Breast epithelium (tissue), 4 donors: ENCODE measurements around the gene THY1. TPM values are rescaled to one million over a fixed set of nuclear protein-coding genes. Genes with fewer than 3 reads are reported as not detected.
A peak's percentile ranks its signal among the peaks of the same experiment; 100 is the strongest.
"Not testable (repeated sequence)": the region's sequence is repeated elsewhere in the genome, so short reads cannot be mapped to it uniquely, and the experiment has no call there.

Experiments used
- DNase-seq, 2 donors: peaks; one replicate each; pipeline ENCODE4 v3.0.0-alpha.2; 2019; ENCODE audit warnings: low spot score in 2 of 2
- H3K27ac ChIP-seq, 2 donors: fragments of 200-600 bp; sonication (generic) in 1 of 2; one replicate each; pipeline ENCODE4 v1.5.1; 2016 to 2019; ENCODE audit warnings: mild to moderate bottlenecking in 1 of 2
- H3K27me3 ChIP-seq, 2 donors: fragments of 200-600 bp; sonication (generic) in 1 of 2; one replicate each; pipeline versions ENCODE4 v1.5.1 to v1.6.0; 2017 to 2019; ENCODE audit warnings: control low read depth in 1 of 2, mild to moderate bottlenecking in 1 of 2
- H3K36me3 ChIP-seq: fragments of 200-600 bp; one replicate; pipeline ENCODE4 v1.5.1; 2019
- H3K4me1 ChIP-seq, 2 donors: fragments of 200-600 bp; sonication (generic); one replicate each; pipeline ENCODE4 v1.5.1; 2016 to 2019; ENCODE audit warnings: control low read depth in 1 of 2
- H3K4me3 ChIP-seq, 3 donors: fragments of 200-600 bp; sonication (generic); 1 replicate in 2 of 3; 2 replicates in 1 of 3; pipeline ENCODE4 v1.5.1; 2016 to 2019; ENCODE audit warnings: mild to moderate bottlenecking in 3 of 3, moderate library complexity in 2 of 3
- H3K9me3 ChIP-seq, 2 donors: fragments of 200-600 bp; sonication (generic) in 1 of 2; one replicate each; pipeline ENCODE4 v1.5.1; 2016 to 2019; ENCODE audit warnings: control low read depth in 1 of 2
- POLR2A ChIP-seq: fragments of 450-650 bp; IDR thresholded peaks from one replicate; pipeline ENCODE4 v1.6.1; 2016; ENCODE audit warnings: antibody characterized with exemption, mild to moderate bottlenecking, moderate library complexity
- POLR2AphosphoS5 ChIP-seq, 3 donors: sonication (generic); formaldehyde crosslinking; IDR thresholded peaks; one replicate each; pipeline ENCODE4 v1.6.1; 2017; ENCODE audit warnings: antibody characterized with exemption in 3 of 3
- intact Hi-C: fragments of 100-400 bp; cut with DNase I; formaldehyde crosslinking; loops from one replicate; pipeline ENCODE4 v1.15.1; 2023; ENCODE audit warnings: low total_unique reads
- total RNA-seq, 3 donors: library from RNA; depleted of rRNA; stranded (reverse); fragments of >200 nt; gene quantifications; one replicate each; pipeline ENCODE4 v1.1.0, GENCODE V29; 2016
- TF ChIP-seq, protein P1 (sequence below), 3 donors: fragments of 450-650 bp; IDR thresholded peaks; one replicate each; pipeline ENCODE4 v1.5.1; 2016 to 2017; ENCODE audit warnings: antibody characterized with exemption in 3 of 3, mild to moderate bottlenecking in 3 of 3, moderate library complexity in 3 of 3

THY1 gene
- total RNA-seq, 3 donors from 2014 or later, result 8.5 to 26.3 (median 23.8) TPM

DNA sequence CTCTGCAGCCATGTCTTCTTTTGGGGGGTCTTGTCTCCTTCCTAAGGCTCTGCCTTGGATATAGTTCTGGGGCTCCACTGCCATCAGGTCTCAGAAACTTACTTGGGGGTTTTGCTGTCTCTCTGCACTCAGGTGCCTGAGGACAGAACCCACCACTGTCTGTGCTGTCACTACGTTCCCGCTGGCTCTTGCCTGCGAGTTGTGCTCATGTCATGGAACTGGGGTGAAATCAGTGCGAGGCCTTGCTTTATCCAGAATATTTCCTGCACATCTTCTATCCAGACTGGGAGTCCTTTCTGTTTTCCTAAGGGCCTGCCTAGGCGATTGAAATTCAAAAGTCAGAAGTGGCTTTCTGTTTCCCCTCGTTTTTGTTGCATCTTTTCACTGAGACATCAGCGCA lies 34.9 kb downstream of the THY1 start:
- no peak for DNase-seq
- intact Hi-C loops, result no loop called here
- H3K4me1 ChIP-seq, result no peaks in the 10 kb centered on the region
- H3K4me3 ChIP-seq, result no peak overlapping the region
- H3K27me3 ChIP-seq, result no peaks in the 10 kb centered on the region
- no peak overlapping the region for H3K27ac ChIP-seq
- H3K36me3 ChIP-seq, result no peaks in the 10 kb centered on the region
- no peak for TF ChIP-seq POLR2AphosphoS5 (IDR thresholded peaks at IDR 0.05)
- H3K9me3 ChIP-seq, result no peaks in the 10 kb centered on the region

DNA sequence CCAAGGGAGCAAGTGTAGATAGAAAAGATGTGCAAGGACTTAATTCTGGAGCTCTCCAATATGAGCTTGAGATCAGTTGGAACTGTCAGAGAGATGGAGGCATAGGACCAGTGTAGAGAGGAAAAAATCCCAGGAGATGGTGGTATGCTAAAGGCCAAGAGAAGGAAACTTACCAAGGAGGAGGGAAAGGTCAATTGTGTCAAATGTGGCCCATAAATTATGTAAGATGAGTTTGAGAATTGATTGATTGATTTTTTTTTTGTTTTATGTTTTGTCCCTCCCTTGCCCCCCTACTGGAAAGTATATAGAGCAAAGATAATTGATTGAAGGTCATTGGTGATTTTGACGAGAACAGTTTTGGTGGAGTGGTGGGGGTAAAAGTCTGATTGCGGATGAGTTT lies 38.6 kb downstream of the THY1 start:
- DNase-seq, result no peak
- intact Hi-C loops, result no loop called here
- no peak overlapping the region for H3K27ac ChIP-seq
- peaks cover 0 to 6% of the 10 kb centered on the region in 2 donors for H3K4me1 ChIP-seq
- H3K9me3 ChIP-seq, result no peaks in the 10 kb centered on the region
- no peaks in the 10 kb centered on the region for H3K36me3 ChIP-seq
- no peak overlapping the region for H3K4me3 ChIP-seq
- no peaks in the 10 kb centered on the region for H3K27me3 ChIP-seq
- TF ChIP-seq POLR2AphosphoS5 (IDR thresholded peaks at IDR 0.05) (no peak), POLR2A (no peak)

DNA sequence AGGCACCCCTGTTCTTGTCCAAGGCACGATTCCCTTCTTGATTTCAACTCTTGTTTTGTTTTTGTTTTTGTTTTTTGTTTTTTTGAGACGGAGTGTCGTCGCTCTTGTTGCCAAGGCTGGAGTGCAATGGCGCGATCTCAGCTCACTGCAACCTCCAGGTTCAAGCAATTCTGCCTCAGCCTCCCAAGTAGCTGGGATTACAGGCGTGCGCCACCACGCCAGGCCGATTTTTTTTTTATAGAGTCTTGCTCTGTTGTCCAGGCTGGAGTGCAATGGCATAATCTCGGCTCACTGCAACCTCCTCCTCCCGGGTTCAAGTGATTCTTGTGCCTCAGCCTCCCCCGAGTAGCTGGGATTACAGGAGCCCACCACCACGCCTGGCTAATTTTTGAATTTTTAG lies 40.5 kb downstream of the THY1 start:
- Histone ChIP-seq H3K4me1 (peaks cover 0 to 12% of the 10 kb centered on the region in 2 donors), H3K4me3 (peak overlapping the region in 1 of 3 donors; percentile 68), H3K27ac (peak overlapping the region in 1 of 2 donors; percentile 89)
- H3K36me3 ChIP-seq, intact Hi-C loops, H3K27me3 ChIP-seq, H3K9me3 ChIP-seq: not testable (repeated sequence)
- DNase-seq, result peak in 1 of 2 donors; percentile 35

DNA sequence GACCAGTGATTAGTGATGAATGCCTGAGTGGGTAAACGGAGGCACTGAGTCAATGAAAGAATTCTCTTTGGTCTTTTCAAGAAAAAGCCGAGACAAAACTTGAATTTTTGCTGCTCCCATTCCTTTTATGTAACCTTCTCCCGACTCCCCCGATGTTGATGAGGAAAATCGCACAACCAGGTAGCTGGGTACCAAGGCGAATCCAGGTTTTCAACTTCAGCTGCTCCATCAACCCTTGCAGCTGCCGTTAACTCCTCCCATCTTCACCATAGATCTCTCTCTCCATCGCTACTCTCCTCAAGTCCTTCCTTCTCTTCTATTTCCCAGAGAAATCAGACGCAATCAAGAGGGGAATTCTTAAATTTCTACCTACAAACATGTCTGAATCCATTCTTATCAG lies 40.9 kb downstream of the THY1 start:
- TF ChIP-seq POLR2AphosphoS5 (IDR thresholded peaks at IDR 0.05) (no peak), POLR2A (no peak)
- TF ChIP-seq, protein P1, sequence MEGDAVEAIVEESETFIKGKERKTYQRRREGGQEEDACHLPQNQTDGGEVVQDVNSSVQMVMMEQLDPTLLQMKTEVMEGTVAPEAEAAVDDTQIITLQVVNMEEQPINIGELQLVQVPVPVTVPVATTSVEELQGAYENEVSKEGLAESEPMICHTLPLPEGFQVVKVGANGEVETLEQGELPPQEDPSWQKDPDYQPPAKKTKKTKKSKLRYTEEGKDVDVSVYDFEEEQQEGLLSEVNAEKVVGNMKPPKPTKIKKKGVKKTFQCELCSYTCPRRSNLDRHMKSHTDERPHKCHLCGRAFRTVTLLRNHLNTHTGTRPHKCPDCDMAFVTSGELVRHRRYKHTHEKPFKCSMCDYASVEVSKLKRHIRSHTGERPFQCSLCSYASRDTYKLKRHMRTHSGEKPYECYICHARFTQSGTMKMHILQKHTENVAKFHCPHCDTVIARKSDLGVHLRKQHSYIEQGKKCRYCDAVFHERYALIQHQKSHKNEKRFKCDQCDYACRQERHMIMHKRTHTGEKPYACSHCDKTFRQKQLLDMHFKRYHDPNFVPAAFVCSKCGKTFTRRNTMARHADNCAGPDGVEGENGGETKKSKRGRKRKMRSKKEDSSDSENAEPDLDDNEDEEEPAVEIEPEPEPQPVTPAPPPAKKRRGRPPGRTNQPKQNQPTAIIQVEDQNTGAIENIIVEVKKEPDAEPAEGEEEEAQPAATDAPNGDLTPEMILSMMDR (IDR thresholded peaks at IDR 0.05), result no peak
- intact Hi-C loops, result no loop called here
- Histone ChIP-seq H3K9me3 (no peaks in the 10 kb centered on the region), H3K27me3 (no peaks in the 10 kb centered on the region), H3K4me3 (peak overlapping the region; percentile 43 to 68 (median 55)), H3K27ac (peak overlapping the region; percentile 41 to 89), H3K36me3 (no peaks in the 10 kb centered on the region), H3K4me1 (peaks cover 0 to 16% of the 10 kb centered on the region in 2 donors)
- peak in 1 of 2 donors; percentile 35 for DNase-seq

DNA sequence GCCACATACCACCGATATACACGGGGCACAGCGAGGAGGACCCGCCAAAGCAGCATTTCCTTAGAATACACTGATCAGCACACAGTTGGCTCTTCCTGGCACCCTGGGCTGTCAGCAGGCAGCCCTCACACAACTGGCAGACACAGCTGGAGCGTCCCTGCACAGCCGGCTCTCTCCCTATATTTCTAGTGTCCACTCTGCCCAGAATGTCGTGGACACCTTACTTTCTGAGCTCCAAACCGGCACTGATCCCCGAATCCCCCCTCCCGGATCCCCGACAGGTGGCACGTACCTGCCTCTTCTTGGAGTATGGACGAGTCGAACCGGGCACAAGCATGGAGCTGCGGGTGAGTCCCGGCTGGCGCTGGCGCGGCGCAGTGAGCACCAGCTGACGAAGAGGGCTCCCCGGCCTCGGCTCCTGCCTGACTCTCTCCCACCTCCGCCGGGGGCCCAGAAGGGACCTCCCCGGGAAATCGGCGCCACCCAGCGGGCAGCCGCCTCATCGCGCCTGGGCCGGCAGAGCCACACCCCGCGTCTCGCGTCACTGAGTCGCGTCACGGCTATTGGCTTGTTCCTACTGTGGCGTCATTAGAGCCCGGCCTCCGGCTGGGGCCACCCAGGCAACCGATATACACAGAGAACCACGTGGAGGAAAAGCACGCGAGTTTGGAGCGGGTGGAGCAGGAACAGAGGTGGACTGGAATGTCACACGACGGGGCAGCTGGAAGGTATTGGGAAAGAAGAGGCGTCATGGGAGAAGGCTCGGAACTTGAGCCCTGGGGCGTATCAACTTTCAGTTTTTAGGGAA lies 41.6 kb downstream of the THY1 start, which contains the start of gene USP2:
TSS of gene USP2 (minus strand) at position 510 of the 808 bp plus-strand sequence. CDS start 8,210 bp downstream, outside the sequence.
- Histone ChIP-seq H3K4me1 (peaks cover 0 to 23% of the 10 kb centered on the region in 2 donors), H3K27ac (peak within 1 kb of the TSS; percentile 83 to 89), H3K36me3 (no peaks in the 10 kb centered on the region), H3K4me3 (peak within 1 kb of the TSS; percentile 43 to 68 (median 55)), H3K27me3 (no peaks in the 10 kb centered on the region), H3K9me3 (no peaks in the 10 kb centered on the region)
- intact Hi-C loops, result no loop called here
- TF ChIP-seq, protein P1 (IDR thresholded peaks at IDR 0.05), result peak; percentile 77 to 98 (median 94)
- TF ChIP-seq POLR2A (no peak), POLR2AphosphoS5 (IDR thresholded peaks at IDR 0.05) (peak; percentile 79 to 93 (median 91))
- DNase-seq, result peak; percentile 98 to 99

DNA sequence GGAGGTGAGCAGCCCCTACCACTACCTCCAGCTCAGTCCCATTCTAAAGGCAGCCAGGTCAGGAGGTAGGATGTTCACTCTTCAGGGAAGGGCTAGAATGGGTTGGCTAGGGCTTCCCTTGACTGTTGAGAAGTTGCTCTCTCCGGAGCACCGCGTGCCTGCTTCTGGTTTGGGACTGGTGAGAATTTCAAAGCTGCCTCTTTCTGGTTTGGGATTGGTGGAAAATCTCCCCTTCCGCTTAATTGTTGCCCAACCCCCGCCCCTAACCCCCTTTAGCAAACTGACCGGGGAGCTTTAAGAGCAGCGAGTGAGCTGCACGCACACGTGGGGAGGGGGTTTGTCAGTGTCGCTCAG lies 42.2 kb downstream of the THY1 start:
- TF ChIP-seq, protein P1 (IDR thresholded peaks at IDR 0.05), result no peak
- TF ChIP-seq POLR2AphosphoS5 (IDR thresholded peaks at IDR 0.05) (no peak), POLR2A (no peak)
- peak in 1 of 2 donors; percentile 47 for DNase-seq
- Histone ChIP-seq H3K27ac (peak overlapping the region; percentile 83 to 89), H3K9me3 (no peaks in the 10 kb centered on the region), H3K27me3 (no peaks in the 10 kb centered on the region), H3K36me3 (no peaks in the 10 kb centered on the region), H3K4me3 (peak overlapping the region; percentile 43 to 68 (median 55)), H3K4me1 (peaks cover 4 to 29% of the 10 kb centered on the region in 2 donors)
- intact Hi-C loops, result no loop called here
